Liver (tissue), 9 donors: ENCODE measurements around the gene SOX15. TPM values are rescaled to one million over a fixed set of nuclear protein-coding genes. Genes with fewer than 3 reads are reported as not detected.

Experiments
- DNase-seq: peaks from one replicate; pipeline ENCODE4 v3.0.0-alpha.2; 2017; ENCODE audit warnings: low spot score
- H3K27ac ChIP-seq, 2 donors: one replicate each; pipeline ENCODE4 v1.7.0; 2013; ENCODE audit warnings: inconsistent platforms in 2 of 2, low read length in 2 of 2, control low read depth in 1 of 2, low read depth in 1 of 2, mild to moderate bottlenecking in 1 of 2
- H3K27me3 ChIP-seq, 4 donors: one replicate each; pipeline versions ENCODE4 v1.6.1 to v1.7.0; 2013; ENCODE audit warnings: low read length in 3 of 4, inconsistent platforms in 1 of 4, mild to moderate bottlenecking in 1 of 4, moderate library complexity in 1 of 4; ENCODE audit not compliant: control insufficient read depth in 4 of 4, insufficient read depth in 4 of 4
- H3K36me3 ChIP-seq, 4 donors: one replicate each; pipeline versions ENCODE4 v1.6.1 to v1.7.0; 2013; ENCODE audit warnings: low read length in 3 of 4, mild to moderate bottlenecking in 3 of 4, low read depth in 1 of 4, moderate library complexity in 1 of 4; ENCODE audit not compliant: control insufficient read depth in 4 of 4, insufficient read depth in 3 of 4
- H3K4me1 ChIP-seq, 4 donors: one replicate each; pipeline versions ENCODE4 v1.6.1 to v1.7.0; 2013; ENCODE audit warnings: low read length in 3 of 4, mild to moderate bottlenecking in 3 of 4, moderate library complexity in 1 of 4; ENCODE audit not compliant: control insufficient read depth in 4 of 4, insufficient read depth in 4 of 4
- H3K4me3 ChIP-seq, 3 donors: one replicate each; pipeline versions ENCODE4 v1.6.1 to v1.7.0; 2013; ENCODE audit warnings: low read length in 3 of 3, control low read depth in 1 of 3, low read depth in 1 of 3, mild to moderate bottlenecking in 1 of 3
- H3K9ac ChIP-seq, 2 donors: one replicate each; pipeline ENCODE4 v1.7.0; 2013; ENCODE audit warnings: low read length in 2 of 2, mild to moderate bottlenecking in 2 of 2, moderate library complexity in 2 of 2, control low read depth in 1 of 2, low read depth in 1 of 2
- H3K9me3 ChIP-seq, 4 donors: one replicate each; pipeline versions ENCODE4 v1.6.1 to v1.7.0; 2013; ENCODE audit warnings: low read length in 3 of 4; ENCODE audit not compliant: control insufficient read depth in 4 of 4
- EGR1 ChIP-seq, 2 donors: IDR thresholded peaks; 2 replicates each; pipeline ENCODE4 v1.6.1; 2016 to 2018; ENCODE audit warnings: antibody characterized with exemption in 2 of 2, low read depth in 2 of 2
- FOXA1 ChIP-seq: IDR thresholded peaks from 2 replicates; pipeline ENCODE4 v1.6.1; 2016; ENCODE audit warnings: antibody characterized with exemption
- FOXA2 ChIP-seq: IDR thresholded peaks from 2 replicates; pipeline ENCODE4 v1.6.1; 2016; ENCODE audit warnings: antibody characterized with exemption
- GABPA ChIP-seq, 2 donors: IDR thresholded peaks in 1 of 2; conservative IDR thresholded peaks in 1 of 2; 2 replicates each; pipeline ENCODE4 v1.6.1; 2016; ENCODE audit warnings: antibody characterized with exemption in 2 of 2, mild to moderate bottlenecking in 1 of 2, moderate library complexity in 1 of 2
- HNF4A ChIP-seq, 2 donors: conservative IDR thresholded peaks; 2 replicates each; pipeline ENCODE4 v1.6.1; 2016; ENCODE audit warnings: antibody characterized with exemption in 2 of 2, mild to moderate bottlenecking in 2 of 2
- HNF4G ChIP-seq: IDR thresholded peaks from 2 replicates; pipeline ENCODE4 v1.6.1; 2016; ENCODE audit warnings: antibody characterized with exemption
- JUND ChIP-seq, 2 donors: IDR thresholded peaks; 2 replicates each; pipeline ENCODE4 v1.6.1; 2016; ENCODE audit warnings: antibody characterized with exemption in 2 of 2
- NR2F2 ChIP-seq: IDR thresholded peaks from 2 replicates; pipeline ENCODE4 v1.6.1; 2016; ENCODE audit warnings: antibody characterized with exemption
- RAD21 ChIP-seq, 2 donors: IDR thresholded peaks; 2 replicates each; pipeline ENCODE4 v1.6.1; 2016; ENCODE audit warnings: antibody characterized with exemption in 2 of 2, mild to moderate bottlenecking in 2 of 2
- RXRA ChIP-seq, 2 donors: IDR thresholded peaks; 2 replicates each; pipeline ENCODE4 v1.6.1; 2017 to 2018; ENCODE audit warnings: antibody characterized with exemption in 2 of 2, mild to moderate bottlenecking in 1 of 2
- SP1 ChIP-seq: IDR thresholded peaks from 2 replicates; pipeline ENCODE4 v1.6.1; 2018; ENCODE audit warnings: antibody characterized with exemption, mild to moderate bottlenecking
- TAF1 ChIP-seq: conservative IDR thresholded peaks from 2 replicates; pipeline ENCODE4 v1.6.1; 2016; ENCODE audit warnings: antibody characterized with exemption, mild to moderate bottlenecking
- YY1 ChIP-seq: IDR thresholded peaks from 2 replicates; pipeline ENCODE4 v1.6.1; 2016; ENCODE audit warnings: antibody characterized with exemption, mild to moderate bottlenecking
- WGBS: extraction: QIAGEN DNeasy Blood & Tissue Kit; methylation state at CpG from one replicate; pipeline ENCODE4 v1.1.7; 2013; 5-methylcytosine and 5-hydroxymethylcytosine counted together
- polyA plus RNA-seq, 2 donors: library from polyadenylated mRNA; stranded (reverse) in 1 of 2; unstranded in 1 of 2; fragments of 200-250 nt in 1 of 2; fragments of >200 nt in 1 of 2; fragmentation: Nextera tagmentation in 1 of 2; extraction: Ambion mirVana in 1 of 2; gene quantifications; one replicate each; pipeline versions ENCODE4 v1.2.1 to v1.2.3, GENCODE V29; 2013 to 2015
- total RNA-seq, 2 donors: library from RNA; depleted of rRNA; stranded (reverse); fragments of >200 nt; gene quantifications; one replicate each; pipeline ENCODE4 v1.2.3, GENCODE V29; 2014
- TF ChIP-seq, protein P1 (sequence below): IDR thresholded peaks from 2 replicates; pipeline ENCODE4 v1.6.1; 2016; ENCODE audit warnings: antibody characterized with exemption
- TF ChIP-seq, protein P2 (sequence below): fragments of 150-350 bp; IDR thresholded peaks from 2 replicates; pipeline ENCODE4 v1.5.1; 2017; ENCODE audit warnings: improper control_type of control experiment, low read depth, low read length; ENCODE audit not compliant: missing input control
- TF ChIP-seq, protein P3 (sequence below): IDR thresholded peaks from 2 replicates; pipeline ENCODE4 v1.6.1; 2016; ENCODE audit warnings: antibody characterized with exemption, mild to moderate bottlenecking
- TF ChIP-seq, protein P4 (sequence below): IDR thresholded peaks from 2 replicates; pipeline ENCODE4 v1.6.1; 2016; ENCODE audit warnings: antibody characterized with exemption
- TF ChIP-seq, protein P5 (sequence below): IDR thresholded peaks from 2 replicates; pipeline ENCODE4 v1.6.1; 2016; ENCODE audit warnings: antibody characterized with exemption
- donor health status: healthy.
- donor health status: healthy.
- donor health status: healthy.
- donor health status: healthy.
- donor health status: healthy.

Gene SOX15
- total and polyA plus RNA-seq, 4 donors: 0.06 to 0.33 (median 0.17) TPM; not detected in 1

DNA sequence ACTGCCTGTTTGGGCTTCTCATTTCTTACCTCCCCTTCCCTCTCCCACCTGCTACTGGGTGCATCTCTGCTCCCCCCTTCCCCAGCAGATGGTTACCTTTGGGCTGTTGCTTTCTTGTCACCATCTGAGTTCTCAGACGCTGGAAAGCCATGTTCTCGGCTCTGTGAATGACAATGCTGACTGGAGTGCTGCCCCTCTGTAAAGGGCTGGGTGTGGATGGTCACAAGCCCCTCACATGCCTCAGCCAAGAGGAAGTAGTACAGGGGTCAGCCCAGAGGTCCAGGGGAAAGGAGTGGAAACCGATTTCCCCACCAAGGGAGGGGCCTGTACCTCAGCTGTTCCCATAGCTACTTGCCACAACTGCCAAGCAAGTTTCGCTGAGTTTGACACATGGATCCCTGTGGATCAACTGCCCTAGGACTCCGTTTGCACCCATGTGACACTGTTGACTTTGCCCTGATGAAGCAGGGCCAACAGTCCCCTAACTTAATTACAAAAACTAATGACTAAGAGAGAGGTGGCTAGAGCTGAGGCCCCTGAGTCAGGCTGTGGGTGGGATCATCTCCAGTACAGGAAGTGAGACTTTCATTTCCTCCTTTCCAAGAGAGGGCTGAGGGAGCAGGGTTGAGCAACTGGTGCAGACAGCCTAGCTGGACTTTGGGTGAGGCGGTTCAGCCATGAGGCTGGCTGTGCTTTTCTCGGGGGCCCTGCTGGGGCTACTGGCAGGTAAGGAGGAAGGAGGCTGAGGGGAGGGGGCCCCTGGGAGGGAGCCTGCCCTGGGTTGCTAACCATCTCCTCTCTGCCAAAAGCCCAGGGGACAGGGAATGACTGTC, 10.7 kb downstream of the SOX15 start, which contains the start of gene CD68 (continued):
- TF ChIP-seq FOXA1 (no peak), JUND (IDR thresholded peaks at IDR 0.05) (peak in 1 of 2 donors; percentile 78), FOXA2 (peak; percentile 79), YY1 (peak; percentile 64), RAD21 (IDR thresholded peaks at IDR 0.05) (no peak), SP1 (peak; percentile 80), HNF4A (conservative IDR thresholded peaks at IDR 0.05) (peak; percentile 75 to 80), HNF4G (peak; percentile 18), GABPA (IDR thresholded peaks at IDR 0.05 in 1 of 2, conservative IDR thresholded peaks at IDR 0.05 in 1 of 2) (peak in 1 of 2 donors; percentile 84), TAF1 (no peak)
- TF ChIP-seq, protein P1, sequence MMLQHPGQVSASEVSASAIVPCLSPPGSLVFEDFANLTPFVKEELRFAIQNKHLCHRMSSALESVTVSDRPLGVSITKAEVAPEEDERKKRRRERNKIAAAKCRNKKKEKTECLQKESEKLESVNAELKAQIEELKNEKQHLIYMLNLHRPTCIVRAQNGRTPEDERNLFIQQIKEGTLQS: no peak
- TF ChIP-seq, protein P2, sequence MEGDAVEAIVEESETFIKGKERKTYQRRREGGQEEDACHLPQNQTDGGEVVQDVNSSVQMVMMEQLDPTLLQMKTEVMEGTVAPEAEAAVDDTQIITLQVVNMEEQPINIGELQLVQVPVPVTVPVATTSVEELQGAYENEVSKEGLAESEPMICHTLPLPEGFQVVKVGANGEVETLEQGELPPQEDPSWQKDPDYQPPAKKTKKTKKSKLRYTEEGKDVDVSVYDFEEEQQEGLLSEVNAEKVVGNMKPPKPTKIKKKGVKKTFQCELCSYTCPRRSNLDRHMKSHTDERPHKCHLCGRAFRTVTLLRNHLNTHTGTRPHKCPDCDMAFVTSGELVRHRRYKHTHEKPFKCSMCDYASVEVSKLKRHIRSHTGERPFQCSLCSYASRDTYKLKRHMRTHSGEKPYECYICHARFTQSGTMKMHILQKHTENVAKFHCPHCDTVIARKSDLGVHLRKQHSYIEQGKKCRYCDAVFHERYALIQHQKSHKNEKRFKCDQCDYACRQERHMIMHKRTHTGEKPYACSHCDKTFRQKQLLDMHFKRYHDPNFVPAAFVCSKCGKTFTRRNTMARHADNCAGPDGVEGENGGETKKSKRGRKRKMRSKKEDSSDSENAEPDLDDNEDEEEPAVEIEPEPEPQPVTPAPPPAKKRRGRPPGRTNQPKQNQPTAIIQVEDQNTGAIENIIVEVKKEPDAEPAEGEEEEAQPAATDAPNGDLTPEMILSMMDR: no peak

DNA sequence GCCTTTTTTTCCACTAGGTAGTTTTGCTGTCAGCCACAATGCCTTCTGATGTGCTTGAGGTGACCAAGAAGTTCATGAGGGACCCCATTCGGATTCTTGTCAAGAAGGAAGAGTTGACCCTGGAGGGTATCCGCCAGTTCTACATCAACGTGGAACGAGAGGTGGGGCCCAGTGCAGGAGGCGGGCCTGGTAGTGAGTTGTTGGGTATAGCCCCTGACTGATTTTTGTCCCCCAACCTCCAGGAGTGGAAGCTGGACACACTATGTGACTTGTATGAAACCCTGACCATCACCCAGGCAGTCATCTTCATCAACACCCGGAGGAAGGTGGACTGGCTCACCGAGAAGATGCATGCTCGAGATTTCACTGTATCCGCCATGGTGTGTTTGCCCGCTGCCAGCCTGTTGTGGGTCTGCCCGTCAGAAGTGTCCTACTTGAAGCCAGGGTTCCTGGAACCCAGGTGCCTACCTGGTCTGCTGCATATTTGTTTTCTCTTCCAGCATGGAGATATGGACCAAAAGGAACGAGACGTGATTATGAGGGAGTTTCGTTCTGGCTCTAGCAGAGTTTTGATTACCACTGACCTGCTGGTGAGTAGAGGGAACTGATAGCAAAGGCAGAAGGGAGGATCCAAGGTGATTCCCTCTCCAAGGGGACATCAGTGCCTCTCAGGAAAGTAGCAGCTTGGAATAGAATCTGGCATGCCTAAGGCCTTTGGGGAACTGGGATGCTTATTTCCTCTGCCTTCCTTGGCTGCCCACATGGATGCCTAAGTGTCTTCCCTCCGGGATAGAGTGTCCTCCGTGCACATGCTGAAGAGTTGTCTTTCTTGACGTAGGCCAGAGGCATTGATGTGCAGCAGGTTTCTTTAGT, 12.3 kb downstream of the SOX15 start:
- H3K36me3 ChIP-seq: peaks cover 20 to 42% (median 41%) of the 10 kb centered on the region in 4 donors
- peaks cover 12 to 72% (median 56%) of the 10 kb centered on the region in 4 donors for H3K4me1 ChIP-seq
- WGBS: 84% methylated on average over 17 of the region's 17 CpGs
- H3K4me3 ChIP-seq: no peak overlapping the region
- TF ChIP-seq YY1: no peak
- TF ChIP-seq, protein P2: no peak
- TF ChIP-seq GABPA (IDR thresholded peaks at IDR 0.05 in 1 of 2, conservative IDR thresholded peaks at IDR 0.05 in 1 of 2): no peak
- no peak for TF ChIP-seq FOXA1
- no peak for TF ChIP-seq SP1
- no peak for TF ChIP-seq JUND (IDR thresholded peaks at IDR 0.05)
- TF ChIP-seq, protein P3, sequence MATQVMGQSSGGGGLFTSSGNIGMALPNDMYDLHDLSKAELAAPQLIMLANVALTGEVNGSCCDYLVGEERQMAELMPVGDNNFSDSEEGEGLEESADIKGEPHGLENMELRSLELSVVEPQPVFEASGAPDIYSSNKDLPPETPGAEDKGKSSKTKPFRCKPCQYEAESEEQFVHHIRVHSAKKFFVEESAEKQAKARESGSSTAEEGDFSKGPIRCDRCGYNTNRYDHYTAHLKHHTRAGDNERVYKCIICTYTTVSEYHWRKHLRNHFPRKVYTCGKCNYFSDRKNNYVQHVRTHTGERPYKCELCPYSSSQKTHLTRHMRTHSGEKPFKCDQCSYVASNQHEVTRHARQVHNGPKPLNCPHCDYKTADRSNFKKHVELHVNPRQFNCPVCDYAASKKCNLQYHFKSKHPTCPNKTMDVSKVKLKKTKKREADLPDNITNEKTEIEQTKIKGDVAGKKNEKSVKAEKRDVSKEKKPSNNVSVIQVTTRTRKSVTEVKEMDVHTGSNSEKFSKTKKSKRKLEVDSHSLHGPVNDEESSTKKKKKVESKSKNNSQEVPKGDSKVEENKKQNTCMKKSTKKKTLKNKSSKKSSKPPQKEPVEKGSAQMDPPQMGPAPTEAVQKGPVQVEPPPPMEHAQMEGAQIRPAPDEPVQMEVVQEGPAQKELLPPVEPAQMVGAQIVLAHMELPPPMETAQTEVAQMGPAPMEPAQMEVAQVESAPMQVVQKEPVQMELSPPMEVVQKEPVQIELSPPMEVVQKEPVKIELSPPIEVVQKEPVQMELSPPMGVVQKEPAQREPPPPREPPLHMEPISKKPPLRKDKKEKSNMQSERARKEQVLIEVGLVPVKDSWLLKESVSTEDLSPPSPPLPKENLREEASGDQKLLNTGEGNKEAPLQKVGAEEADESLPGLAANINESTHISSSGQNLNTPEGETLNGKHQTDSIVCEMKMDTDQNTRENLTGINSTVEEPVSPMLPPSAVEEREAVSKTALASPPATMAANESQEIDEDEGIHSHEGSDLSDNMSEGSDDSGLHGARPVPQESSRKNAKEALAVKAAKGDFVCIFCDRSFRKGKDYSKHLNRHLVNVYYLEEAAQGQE: no peak
- TF ChIP-seq, protein P4, sequence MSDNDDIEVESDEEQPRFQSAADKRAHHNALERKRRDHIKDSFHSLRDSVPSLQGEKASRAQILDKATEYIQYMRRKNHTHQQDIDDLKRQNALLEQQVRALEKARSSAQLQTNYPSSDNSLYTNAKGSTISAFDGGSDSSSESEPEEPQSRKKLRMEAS: no peak
- no peak for TF ChIP-seq HNF4A (conservative IDR thresholded peaks at IDR 0.05)
- TF ChIP-seq FOXA2: no peak
- TF ChIP-seq, protein P1: no peak
- TF ChIP-seq HNF4G: no peak
- no peak for TF ChIP-seq RXRA (IDR thresholded peaks at IDR 0.05)
- no peak for TF ChIP-seq RAD21 (IDR thresholded peaks at IDR 0.05)
- TF ChIP-seq NR2F2: no peak
- TF ChIP-seq TAF1: no peak
- no peak for TF ChIP-seq EGR1 (IDR thresholded peaks at IDR 0.05; ENCODE audit: low read depth in 2 of 2)
- TF ChIP-seq, protein P5, sequence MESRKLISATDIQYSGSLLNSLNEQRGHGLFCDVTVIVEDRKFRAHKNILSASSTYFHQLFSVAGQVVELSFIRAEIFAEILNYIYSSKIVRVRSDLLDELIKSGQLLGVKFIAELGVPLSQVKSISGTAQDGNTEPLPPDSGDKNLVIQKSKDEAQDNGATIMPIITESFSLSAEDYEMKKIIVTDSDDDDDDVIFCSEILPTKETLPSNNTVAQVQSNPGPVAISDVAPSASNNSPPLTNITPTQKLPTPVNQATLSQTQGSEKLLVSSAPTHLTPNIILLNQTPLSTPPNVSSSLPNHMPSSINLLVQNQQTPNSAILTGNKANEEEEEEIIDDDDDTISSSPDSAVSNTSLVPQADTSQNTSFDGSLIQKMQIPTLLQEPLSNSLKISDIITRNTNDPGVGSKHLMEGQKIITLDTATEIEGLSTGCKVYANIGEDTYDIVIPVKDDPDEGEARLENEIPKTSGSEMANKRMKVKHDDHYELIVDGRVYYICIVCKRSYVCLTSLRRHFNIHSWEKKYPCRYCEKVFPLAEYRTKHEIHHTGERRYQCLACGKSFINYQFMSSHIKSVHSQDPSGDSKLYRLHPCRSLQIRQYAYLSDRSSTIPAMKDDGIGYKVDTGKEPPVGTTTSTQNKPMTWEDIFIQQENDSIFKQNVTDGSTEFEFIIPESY: no peak
- no peaks in the 10 kb centered on the region for H3K9me3 ChIP-seq
- H3K27me3 ChIP-seq: no peaks in the 10 kb centered on the region
- H3K27ac ChIP-seq: peak overlapping the region in 1 of 2 donors; percentile 7
- H3K9ac ChIP-seq: no peak overlapping the region
- DNase-seq: no peak
